Measurements from ENCODE around the gene CGB3. TPM values are rescaled to one million over a fixed set of nuclear protein-coding genes. Genes with fewer than 3 reads are reported as not detected.
"Not testable (repeated sequence)": the region's sequence is repeated elsewhere in the genome, so short reads cannot be mapped to it uniquely, and the experiment has no call there.

Gene CGB3
- total RNA-seq, result not detected

- DNase-seq, result not testable (repeated sequence)
Measured at GRCh38 chr19:49024233-49024632, at the start of gene CGB3. Gene CGB3, minus strand, starts transcription at chr19:49024333. Its CDS starts 362 bp downstream, at chr19:49023971.

GRCh38 chr19:49071860-49072547 lies 47.9 kb upstream of the CGB3 start:
- DNase-seq, result peak; percentile 34

GRCh38 chr19:49070416-49070815 lies 46.3 kb upstream of the CGB3 start:
- DNase-seq, result no peak

- no peak for DNase-seq
Measured at GRCh38 chr19:49069026-49069425, 44.9 kb upstream of the CGB3 start.

- no peak for DNase-seq
Measured at GRCh38 chr19:49067554-49067953, 43.4 kb upstream of the CGB3 start.

- DNase-seq, result peak; percentile 29
Measured at GRCh38 chr19:49065905-49066512, 41.9 kb upstream of the CGB3 start.

GRCh38 chr19:49064768-49065611 lies 40.9 kb upstream of the CGB3 start, which contains the start of gene NTF4:
Gene NTF4, minus strand, starts transcription at chr19:49064818. Its CDS starts 2,821 bp downstream, at chr19:49061997.
- peak; percentile 49 for DNase-seq

GRCh38 chr19:49064029-49064629 lies 40.0 kb upstream of the CGB3 start:
- peak; percentile 44 for DNase-seq

- DNase-seq, result no peak
Measured at GRCh38 chr19:49061445-49061844, 37.3 kb upstream of the CGB3 start.

- no peak for DNase-seq
Measured at GRCh38 chr19:49061000-49061399, 36.9 kb upstream of the CGB3 start.

- DNase-seq, result no peak
Measured at GRCh38 chr19:49059053-49059452, 34.9 kb upstream of the CGB3 start.

- DNase-seq, result no peak
Measured at GRCh38 chr19:49058562-49058961, 34.4 kb upstream of the CGB3 start.

- DNase-seq, result peak; percentile 60
Measured at GRCh38 chr19:49057636-49058234, 33.6 kb upstream of the CGB3 start, which contains the start of gene CGB7. Gene CGB7, minus strand, starts transcription at chr19:49057749. Its CDS starts 2,374 bp downstream, at chr19:49055375.

- not testable (repeated sequence) for DNase-seq
Measured at GRCh38 chr19:49056902-49057596, 32.9 kb upstream of the CGB3 start.

GRCh38 chr19:49056101-49056901 lies 32.2 kb upstream of the CGB3 start:
- DNase-seq, result peak; percentile 40

- not testable (repeated sequence) for DNase-seq
Measured at GRCh38 chr19:49050376-49051033, 26.4 kb upstream of the CGB3 start.

- not testable (repeated sequence) for DNase-seq
Measured at GRCh38 chr19:49049834-49050233, 25.7 kb upstream of the CGB3 start.

GRCh38 chr19:49049011-49049410 lies 24.9 kb upstream of the CGB3 start, which contains the start of gene CGB8:
Gene CGB8, minus strand, starts transcription at chr19:49049111. Its CDS starts 372 bp downstream, at chr19:49048739.
- not testable (repeated sequence) for DNase-seq

- not testable (repeated sequence) for DNase-seq
Measured at GRCh38 chr19:49043548-49043947, 19.4 kb upstream of the CGB3 start, which contains the start of gene CGB5. Gene CGB5, plus strand, starts transcription at chr19:49043848. Its CDS starts 362 bp downstream, at chr19:49044210.
